IPS-NIHi11 (cell line): ENCODE measurements around the gene HCRTR1.

ENCODE experiments used
- DNase-seq: peaks from one replicate; pipeline ENCODE4 v3.0.0; 2012; ENCODE audit warnings: mixed read lengths, low spot score

HCRTR1 gene

DNA sequence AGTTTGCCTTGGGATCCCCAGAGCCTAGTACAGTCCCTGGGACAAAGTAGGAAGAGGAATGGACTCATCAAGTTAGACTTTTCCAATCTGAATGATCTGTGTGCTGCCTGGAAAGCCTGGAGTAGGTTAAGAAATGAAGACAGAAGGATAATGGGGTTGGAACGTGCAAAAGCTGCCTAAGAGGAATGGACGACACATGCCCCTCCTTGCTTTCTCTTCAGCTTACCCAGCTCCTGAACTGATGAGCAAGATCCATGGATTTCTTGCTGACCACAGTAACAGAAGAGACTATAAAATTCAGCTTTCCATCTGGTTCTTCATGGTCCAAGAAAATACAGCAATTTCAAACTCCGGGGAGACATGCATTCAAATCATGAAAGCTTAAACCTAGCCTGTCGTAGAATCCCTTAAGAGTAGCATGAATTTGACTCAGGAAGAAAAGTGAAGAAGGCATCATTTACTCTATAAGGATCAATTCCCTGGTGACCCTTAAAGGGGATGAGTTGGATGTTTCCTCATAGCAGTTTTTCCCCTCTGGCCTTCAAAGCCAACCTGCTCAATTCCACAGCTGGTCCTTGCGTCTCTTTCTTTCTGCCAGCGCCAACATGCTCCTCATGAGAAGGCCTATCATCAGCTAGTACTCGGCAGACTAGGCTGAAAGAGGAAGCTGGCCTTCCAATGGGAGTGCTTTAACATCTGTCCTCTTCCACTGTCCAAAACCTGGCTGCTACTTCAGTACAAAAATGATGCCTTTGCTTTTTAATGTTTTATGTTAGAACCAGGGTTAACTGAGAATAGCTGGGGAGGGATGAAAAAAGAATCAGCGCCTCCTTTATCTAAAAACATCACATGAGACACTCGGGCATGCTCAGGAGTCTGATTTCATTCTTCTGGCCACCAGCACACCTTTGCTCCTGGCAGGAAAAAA, 32.9 kb downstream of the HCRTR1 start:
- no peak for DNase-seq

DNA sequence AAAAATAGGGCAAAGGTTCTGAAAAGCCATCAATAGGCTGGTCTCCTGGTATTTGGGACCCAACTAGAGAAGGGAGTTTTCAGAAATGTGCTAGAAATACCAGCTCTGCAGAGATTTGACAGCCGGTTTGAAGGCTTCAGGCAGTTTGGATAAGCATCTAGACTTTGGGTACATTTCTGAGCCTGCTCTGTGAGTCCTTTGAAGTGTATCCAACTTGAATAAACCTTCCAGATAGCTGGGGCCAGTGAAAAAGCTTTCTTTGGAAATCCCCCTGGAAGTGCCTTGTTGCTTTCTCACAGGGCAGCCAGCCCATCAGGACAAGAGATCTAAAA, 33.6 kb downstream of the HCRTR1 start:
- no peak for DNase-seq

DNA sequence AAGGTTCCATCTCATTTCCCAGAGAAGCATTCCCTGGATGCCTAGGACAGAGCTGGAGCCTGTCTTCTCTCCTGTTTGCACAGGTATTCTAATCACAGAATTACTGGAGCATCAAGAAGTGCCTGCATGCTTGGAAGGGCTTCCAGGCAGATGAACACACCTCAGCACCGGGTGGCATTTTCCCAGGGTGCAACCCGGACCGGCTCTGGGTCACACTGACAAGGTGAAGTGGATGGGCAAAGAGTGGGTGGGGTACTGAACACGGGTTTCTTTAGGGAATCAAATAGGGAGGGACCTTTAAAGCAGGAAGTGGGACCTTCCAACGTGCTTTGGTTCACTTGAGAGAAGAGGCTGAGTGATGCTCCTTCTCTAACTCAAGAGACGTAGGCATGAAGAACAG, 34.3 kb downstream of the HCRTR1 start:
- DNase-seq: no peak

DNA sequence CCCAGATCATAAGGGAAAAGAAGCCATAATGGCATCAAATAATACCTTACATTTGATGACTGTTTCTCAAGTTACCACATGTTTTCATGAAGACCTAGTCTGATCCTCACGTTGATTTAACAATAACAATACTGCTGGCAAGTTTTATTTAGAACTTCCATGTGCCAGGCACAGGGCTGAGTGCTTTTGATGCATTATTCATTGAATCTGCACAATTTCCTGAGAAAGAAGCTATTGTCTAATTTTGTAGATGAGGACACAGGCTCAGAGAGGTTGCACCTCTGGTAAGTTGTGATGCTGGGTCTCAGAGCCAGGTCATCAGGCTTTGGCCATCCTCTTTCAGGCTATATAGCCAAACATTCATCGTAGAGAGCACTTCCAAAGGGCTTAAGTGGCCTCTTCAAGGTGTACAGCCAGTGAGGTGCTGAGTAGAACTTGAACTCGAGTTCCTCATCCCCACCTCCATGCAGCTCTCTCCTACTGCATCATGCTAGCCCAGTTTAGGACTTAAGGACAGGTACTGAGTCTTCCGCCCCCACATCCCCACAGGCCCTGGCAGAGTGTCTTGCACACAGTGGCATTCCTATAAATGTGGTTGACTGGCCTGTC, 35.5 kb downstream of the HCRTR1 start:
- DNase-seq: no peak

DNA sequence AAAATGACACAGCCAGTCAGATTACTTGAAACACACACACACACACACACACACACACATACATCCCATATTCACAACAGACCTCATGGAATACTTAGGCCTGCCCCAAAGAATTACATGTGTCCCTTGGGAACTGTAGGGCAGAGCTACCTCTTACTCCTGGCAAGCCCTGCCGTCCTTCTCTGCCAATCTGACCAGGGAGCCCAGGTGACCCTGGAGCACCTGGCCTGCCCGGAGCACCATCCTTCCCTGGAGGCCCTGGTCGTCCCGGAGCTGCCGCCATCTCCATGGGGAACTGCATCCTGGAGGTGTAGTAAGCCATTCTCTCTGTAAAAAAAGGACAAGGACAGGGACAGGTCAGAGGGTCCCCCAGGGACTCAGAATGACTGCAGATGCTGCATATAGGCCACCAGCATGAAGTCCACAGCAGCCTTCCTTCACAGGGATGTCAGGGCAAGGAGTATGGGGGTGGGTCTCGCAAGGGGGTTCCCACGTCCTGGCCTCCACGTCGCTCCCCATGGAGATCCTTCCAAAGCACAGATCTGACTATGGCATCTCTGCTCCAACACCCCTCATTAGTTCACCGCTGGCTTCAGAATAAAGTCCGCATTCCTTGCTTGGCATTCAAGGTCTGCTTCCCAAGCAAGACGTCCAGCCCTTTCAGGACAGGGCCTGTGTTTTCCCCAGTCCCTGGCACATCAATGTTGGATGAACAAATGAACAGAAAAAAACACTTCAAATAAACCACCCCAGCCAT, 36.4 kb downstream of the HCRTR1 start:
- no peak for DNase-seq

DNA sequence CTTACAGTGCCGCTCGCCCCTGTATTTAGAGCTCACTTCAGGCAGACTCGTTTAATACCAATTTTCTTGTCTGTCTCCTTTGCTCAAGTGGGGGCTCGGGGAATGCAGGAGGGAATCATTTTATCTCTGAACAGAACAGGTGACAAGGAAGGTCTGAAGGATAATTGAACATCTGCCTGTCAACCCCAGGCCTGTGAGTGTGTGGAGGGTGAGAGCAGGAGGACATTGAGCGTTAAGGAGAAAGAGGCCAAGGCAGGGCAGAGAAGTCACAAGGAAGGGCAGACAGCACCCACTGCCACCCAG, 36.9 kb downstream of the HCRTR1 start:
- no peak for DNase-seq

DNA sequence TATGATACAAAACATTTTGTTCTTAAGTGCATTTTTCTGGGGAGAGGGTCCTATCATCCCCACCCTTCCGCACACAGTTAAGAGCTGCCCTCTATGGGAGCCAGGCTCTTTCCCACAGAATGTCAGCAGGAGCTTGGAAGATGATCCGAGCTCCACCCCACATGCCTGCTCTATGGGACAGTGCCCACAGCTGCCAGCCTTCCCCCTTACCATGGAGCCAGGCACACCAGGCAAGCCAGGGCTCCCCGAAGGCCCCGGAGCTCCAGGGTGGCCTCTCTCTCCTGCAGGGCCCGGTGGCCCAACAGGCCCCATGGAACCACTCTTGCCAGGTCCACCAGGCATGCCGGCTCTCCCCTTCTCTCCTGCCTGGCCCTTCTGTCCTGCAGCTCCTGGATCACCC, 37.6 kb downstream of the HCRTR1 start:
- DNase-seq: no peak

DNA sequence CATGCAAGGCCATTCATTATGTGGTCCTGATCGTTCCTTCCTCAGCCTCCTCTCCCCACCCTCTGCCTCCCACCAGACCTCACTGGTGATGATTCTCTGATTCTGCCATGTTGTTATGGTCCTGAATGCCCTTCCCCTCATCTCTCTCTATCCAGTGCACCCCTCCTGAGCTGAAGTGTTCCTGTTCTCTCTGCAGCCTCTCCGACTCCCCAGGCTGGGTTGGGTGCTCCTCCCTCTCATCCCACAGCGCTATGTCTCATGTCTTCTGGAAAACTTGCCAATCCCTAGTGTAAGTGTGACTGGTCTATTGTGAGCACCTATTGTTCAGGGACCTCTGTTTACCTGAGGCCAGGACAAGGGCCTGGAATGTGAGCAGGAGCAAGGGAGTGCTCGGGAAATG, 38.3 kb downstream of the HCRTR1 start:
- DNase-seq: no peak

DNA sequence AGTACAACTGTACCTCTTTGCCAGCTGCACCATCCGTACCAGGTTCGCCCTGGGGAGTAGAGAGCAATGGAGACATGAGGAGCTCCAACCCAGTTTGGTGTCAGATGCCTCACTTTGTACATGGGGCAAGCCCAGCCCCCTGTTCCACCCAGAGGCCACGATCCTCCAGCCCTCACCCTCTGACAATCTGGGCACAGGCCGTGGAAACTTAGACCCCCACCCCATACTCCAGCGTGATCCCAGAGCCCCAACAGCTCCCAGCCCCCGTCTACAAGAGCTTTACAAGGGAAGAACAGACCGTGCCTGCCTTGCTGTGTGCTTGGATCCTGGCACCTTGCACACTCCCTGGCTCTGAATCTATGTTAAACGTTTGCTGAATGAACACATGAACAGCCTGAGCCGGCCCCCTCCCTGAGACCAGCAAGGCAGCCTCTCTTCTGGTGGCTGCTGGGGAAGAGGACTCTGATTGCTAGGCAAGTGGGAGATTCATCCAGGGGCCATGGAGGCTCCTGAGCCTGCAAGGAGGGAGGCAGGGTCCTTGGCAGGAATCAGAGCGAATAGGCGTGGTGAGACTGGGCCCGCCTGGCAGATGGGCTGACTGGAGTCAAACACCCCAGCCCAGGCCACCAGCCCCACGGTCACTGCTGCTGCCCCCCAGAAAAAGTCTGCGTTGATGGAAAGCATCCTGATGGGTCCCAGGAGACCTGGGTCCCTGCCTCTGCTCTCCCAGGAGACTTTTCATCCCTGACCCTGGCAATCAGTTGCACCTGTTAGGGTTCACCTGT, 39.7 kb downstream of the HCRTR1 start:
- DNase-seq: no peak

DNA sequence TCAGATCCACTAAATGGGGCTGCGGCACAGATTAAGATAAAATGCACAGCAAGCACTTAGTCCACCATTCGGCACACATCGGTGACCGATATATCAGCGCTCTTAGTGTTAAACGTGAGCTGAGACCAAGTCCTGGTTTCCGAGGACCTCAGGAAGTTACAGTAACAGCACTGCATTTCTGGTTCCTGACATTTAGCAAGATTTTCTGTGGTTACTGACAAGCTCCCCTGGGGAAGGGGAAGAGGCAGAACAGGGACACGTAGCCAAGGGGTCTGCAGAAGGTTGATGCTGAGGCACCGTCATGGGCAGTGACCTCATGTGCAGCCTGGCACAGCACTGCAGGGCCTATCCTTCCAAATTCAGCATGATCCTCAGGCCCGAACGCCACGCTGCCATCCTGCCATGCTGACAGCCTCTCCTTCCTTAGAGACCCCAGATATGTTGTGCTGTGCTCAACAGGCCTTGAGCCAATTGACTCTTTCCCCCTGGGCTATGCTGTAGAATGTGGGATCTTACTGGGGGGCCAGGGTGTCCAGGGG, 40.6 kb downstream of the HCRTR1 start:
- no peak for DNase-seq

DNA sequence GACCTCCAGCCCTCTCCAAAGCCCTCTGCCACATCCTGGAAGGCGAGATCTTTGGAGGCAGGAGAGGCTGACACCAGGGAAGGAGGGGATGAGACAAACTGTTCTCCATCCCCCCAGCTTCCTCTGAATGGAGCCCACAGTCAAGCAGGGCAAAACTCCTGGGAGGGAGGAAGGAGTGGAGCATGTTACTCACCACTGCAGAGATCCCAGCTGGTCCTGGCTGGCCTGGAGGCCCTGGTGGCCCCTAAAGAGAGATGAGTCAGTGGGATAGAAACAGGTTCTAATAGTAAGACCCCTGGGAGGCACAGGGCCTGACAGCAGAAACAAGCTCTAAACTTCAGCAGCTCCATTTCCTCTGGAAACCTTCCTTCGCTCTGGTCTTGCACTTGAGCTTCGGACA, 41.2 kb downstream of the HCRTR1 start:
- DNase-seq: no peak

DNA sequence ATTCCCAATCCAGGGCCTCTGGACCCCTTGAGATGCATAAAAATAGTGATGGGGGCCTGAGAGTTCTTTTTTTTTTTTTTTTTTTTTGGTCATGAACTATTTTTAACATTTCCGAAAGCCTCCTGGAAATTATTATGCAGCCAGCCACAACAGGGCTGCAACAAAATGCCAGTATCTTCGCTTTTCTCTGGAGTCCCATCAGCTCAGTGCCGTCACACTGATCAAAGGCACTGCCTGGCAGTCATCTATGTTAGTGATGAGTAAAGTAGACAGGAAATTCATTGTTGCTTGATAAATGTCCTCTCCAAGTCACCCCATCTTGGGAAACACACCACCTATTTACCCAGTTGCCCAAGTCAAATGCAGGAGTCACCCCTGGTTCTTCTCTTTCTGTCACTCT, 42.4 kb downstream of the HCRTR1 start:
- no peak for DNase-seq

DNA sequence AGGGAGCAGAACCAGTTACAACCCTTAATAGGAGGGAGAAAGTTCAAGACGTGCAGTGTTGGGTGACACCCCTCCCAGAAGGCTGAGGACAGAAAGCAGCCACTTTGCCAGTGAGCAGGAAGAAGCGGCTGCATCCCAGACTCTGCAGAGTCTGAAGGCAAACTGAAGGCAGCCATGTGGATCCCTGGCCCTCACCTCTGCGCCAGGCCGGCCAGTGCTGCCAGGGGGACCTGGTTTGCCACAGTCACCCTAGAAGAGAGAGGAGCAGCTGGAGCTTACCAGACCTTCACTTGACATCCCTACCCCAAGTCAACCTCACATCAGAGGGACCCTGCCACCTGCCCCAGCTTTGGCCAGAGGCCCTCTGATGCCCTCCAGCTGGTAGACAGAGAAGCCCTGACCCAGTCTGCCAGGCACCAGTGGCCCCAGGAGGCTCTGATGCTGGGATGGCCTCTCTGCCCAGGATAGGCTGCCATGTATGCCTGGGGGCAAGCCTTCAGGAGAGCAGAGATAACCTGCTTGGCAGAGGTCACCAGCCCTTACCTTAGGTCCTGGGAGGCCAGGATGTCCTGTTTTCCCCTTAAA, 43.5 kb downstream of the HCRTR1 start:
- no peak for DNase-seq

DNA sequence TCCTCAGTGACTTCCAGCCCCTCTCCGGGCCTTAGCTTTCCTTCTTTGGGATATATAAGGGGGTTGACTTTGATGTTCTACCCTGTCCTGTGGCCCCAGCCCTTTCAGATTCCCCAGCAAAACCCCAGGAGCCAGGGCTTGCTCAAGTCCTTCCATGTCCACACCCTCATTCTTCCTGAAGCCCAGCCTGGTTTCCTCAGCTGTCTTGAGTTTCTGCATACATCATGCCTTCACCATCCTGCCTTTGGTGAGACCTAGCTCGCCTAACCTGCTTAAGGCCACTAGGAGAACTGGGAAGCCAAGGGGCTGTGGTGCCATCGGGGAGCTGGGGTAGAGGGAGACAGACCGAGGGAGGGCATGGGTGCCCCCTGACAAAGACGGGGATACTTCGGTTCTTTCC, 44.4 kb downstream of the HCRTR1 start:
- DNase-seq: no peak

DNA sequence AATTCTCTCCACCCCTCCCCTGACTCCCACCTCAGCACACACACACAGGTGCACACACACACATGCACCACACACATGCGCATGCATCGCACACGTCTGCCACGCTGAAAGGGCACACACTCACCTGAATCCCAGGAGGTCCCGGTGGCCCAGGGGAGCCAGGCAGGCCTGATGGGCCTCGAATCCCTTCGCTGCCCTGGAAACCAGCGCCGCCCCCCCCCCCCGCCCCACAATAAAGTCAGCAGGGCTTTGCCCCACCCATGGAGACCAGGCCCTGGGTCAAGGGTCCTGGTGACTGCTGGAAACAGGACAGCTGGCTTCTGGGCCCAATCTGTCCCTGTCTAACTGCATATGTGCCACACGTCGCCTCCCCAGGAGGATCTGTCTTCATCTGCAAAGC, 45.0 kb downstream of the HCRTR1 start:
- DNase-seq: no peak

DNA sequence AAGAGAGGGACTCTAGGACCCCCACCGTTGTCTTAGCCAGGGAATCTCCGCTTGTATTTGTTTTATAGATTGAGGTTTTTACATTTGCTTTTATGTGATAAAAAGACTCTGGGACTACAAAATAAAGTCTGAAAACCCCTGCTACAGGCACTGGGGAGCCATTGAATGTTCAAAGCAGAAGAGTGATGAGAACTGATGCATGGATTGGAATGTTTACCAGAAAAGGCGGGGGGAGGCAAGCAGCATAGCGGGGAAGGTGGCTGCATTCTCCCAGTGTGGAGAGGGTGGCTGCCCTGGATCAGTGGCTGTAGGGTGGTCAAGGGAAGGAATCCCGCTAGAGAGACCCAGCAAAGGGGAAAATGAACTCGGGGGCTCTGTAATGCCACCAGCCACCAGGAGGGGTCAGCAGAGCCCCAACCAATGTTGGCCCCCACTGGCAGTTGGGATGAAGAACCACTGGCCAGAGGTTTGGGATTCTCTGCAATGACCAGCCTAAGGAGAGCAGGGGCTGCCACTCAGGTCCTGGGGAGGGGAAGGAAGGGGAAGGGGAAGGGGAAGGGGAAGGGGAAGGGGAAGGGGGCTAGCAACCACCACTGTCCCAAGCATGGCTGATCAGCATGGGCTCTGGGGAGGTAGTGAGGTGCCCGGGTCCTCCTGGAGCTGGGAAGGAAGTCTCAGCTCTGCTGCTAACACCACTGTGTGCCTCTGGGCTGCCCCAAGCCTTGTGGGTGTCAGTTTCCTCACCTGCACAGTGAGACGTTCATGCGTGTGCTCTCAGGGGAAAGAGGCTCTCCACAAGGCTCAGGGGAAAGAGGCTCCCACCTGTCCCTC, 46.3 kb downstream of the HCRTR1 start:
- DNase-seq: peak; percentile 93

DNA sequence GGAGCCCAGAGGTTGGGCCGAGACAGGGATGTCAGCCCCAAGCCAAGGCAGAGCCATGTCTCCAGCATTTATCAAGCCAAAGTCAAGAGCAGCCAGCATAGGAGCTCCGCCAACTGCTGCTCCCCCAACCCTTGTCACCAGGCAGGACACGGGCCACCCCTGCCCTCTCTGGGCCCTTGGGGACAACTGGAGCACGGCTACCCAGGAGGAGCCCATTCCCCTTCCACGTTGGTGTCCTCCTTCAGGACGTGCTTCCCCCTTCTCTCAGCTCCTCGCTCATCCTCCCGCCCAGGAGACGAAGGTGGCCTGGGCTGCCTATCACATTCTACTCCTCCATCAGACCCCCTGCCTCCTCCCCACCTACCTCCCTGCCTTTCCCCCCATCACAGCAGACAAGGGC, 47.0 kb downstream of the HCRTR1 start:
- no peak for DNase-seq

DNA sequence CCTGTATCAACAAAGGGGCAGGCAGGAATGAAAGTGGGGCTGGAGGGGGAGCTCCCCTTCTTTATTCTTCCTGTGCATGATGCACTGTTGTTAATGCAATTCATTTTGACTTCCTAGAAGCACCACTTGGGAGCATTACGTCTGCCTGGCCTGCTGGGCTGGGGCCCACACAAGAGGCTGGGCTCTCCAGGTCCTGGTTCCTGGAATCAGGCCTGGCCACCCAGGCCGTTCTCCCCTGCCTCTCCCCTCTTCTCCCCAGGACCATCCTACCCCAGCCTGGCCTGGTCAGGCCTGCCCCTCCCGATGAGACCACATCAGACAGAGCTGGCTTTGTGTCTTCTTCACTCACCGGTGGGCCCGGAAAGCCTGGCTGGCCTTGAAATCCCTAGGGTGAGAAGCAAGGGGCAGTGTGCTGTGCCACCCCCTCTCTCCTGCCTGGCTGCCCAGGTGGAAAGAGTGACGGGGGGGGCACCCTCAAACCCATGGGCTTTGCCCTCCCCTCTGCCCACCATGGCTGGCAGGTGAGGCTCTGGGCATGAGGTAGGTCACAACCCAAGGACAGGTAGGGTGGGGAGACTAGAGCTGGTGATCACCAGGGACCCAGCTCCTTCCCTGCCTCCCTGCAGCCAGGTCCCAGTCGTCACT, 47.9 kb downstream of the HCRTR1 start:
- no peak for DNase-seq

DNA sequence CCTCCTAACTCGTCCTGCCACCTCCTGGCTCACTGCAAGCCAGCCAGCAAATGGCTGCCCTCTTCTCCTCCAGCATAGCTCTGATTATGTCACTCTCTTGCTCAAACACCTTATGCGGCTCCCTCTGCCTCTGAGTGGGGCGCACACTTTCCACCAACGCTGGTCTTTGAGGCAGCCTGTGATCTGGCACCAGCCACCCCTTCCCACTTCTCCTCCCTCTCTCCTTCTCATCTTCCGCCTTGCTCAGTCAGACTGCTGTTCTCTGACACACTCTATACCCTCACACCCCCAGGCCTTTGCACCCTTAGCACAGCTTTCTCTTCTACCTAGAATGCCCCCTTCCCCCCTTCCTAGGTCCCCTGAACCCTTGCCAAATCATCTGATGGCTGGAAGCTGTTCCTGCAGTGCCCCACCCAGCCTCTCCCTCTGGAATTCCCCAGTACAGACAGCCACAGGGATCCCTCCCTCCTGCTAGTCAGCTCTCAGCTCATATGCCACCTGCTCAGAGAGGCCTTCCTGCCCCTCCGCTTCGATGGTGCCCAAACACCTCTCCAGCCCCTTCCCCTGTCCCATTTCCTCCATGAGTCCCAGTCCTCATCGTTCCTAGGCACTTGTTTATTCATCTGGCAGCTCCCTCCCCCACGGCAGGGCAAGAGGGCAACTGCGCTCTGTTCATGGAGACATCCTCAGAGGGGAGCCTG, 48.9 kb downstream of the HCRTR1 start:
- DNase-seq: no peak
